ENCODE measurements around the gene FUT2.
A peak's percentile ranks its signal among the peaks of the same experiment; 100 is the strongest.

Gene FUT2

GRCh38 chr19:48745208-48745995 lies 49.6 kb downstream of the FUT2 start:
- Mint-ChIP-seq H3K9me3 (ENCODE audit: low read depth) (no peaks in the 10 kb centered on the region), H3K4me1 (ENCODE audit: low read depth) (peaks cover 15% of the 10 kb centered on the region), H3K27me3 (peaks cover 5% of the 10 kb centered on the region), H3K36me3 (no peaks in the 10 kb centered on the region), H3K27ac (no peak overlapping the region), H3K4me3 (no peak overlapping the region)

- H3K9me3 Mint-ChIP-seq (ENCODE audit: low read depth), result no peaks in the 10 kb centered on the region
- H3K27ac Mint-ChIP-seq, result no peak overlapping the region
- no peaks in the 10 kb centered on the region for H3K36me3 Mint-ChIP-seq
- H3K4me1 Mint-ChIP-seq (ENCODE audit: low read depth), result peaks cover 12% of the 10 kb centered on the region
- H3K27me3 Mint-ChIP-seq, result peaks cover 6% of the 10 kb centered on the region
- no peak overlapping the region for H3K4me3 Mint-ChIP-seq
Observed at GRCh38 chr19:48746110-48746509, 50.3 kb downstream of the FUT2 start.

GRCh38 chr19:48746738-48747575 lies 51.2 kb downstream of the FUT2 start, which contains the start of gene IZUMO1:
Gene IZUMO1 (minus strand): TSS chr19:48746909. CDS start chr19:48745859, 1,050 bp downstream.
- Mint-ChIP-seq H3K27me3 (peaks cover 8% of the 10 kb centered on the region), H3K36me3 (no peaks in the 10 kb centered on the region), H3K4me1 (ENCODE audit: low read depth) (peaks cover 8% of the 10 kb centered on the region), H3K4me3 (no peak within 1 kb of the TSS), H3K27ac (no peak within 1 kb of the TSS), H3K9me3 (ENCODE audit: low read depth) (no peaks in the 10 kb centered on the region)

- Mint-ChIP-seq H3K36me3 (no peaks in the 10 kb centered on the region), H3K9me3 (ENCODE audit: low read depth) (no peaks in the 10 kb centered on the region), H3K27ac (no peak overlapping the region), H3K4me1 (ENCODE audit: low read depth) (peaks cover 19% of the 10 kb centered on the region), H3K27me3 (peaks cover 16% of the 10 kb centered on the region), H3K4me3 (no peak overlapping the region)
Observed at GRCh38 chr19:48749571-48750198, 53.9 kb downstream of the FUT2 start.

- peaks cover 19% of the 10 kb centered on the region for H3K4me1 Mint-ChIP-seq (ENCODE audit: low read depth)
- H3K4me3 Mint-ChIP-seq, result no peak overlapping the region
- H3K9me3 Mint-ChIP-seq (ENCODE audit: low read depth), result no peaks in the 10 kb centered on the region
- H3K27me3 Mint-ChIP-seq, result peaks cover 16% of the 10 kb centered on the region
- H3K27ac Mint-ChIP-seq, result no peak overlapping the region
- H3K36me3 Mint-ChIP-seq, result no peaks in the 10 kb centered on the region
Observed at GRCh38 chr19:48750351-48750750, 54.6 kb downstream of the FUT2 start.

GRCh38 chr19:48750771-48751504 lies 55.2 kb downstream of the FUT2 start:
- Mint-ChIP-seq H3K27ac (no peak overlapping the region), H3K4me3 (peak overlapping the region; percentile 46), H3K4me1 (ENCODE audit: low read depth) (peaks cover 17% of the 10 kb centered on the region), H3K27me3 (peaks cover 14% of the 10 kb centered on the region), H3K9me3 (ENCODE audit: low read depth) (no peaks in the 10 kb centered on the region), H3K36me3 (no peaks in the 10 kb centered on the region)

GRCh38 chr19:48751845-48752495 lies 56.2 kb downstream of the FUT2 start:
- Mint-ChIP-seq H3K27ac (no peak overlapping the region), H3K27me3 (peaks cover 11% of the 10 kb centered on the region)

GRCh38 chr19:48752496-48753365 lies 57.0 kb downstream of the FUT2 start, which contains the start of gene FUT1:
Gene FUT1 (minus strand): TSS chr19:48752641. CDS start chr19:48751281, 1,360 bp downstream.
- no peaks in the 10 kb centered on the region for H3K36me3 Mint-ChIP-seq
- no peak within 1 kb of the TSS for H3K27ac Mint-ChIP-seq
- peak within 1 kb of the TSS; percentile 85 for H3K4me3 Mint-ChIP-seq

More at GRCh38 chr19:48751845-48752495, 56.2 kb downstream of the FUT2 start:
- Mint-ChIP-seq H3K36me3 (no peaks in the 10 kb centered on the region), H3K9me3 (ENCODE audit: low read depth) (no peaks in the 10 kb centered on the region), H3K4me3 (peak overlapping the region; percentile 85), H3K4me1 (ENCODE audit: low read depth) (peaks cover 14% of the 10 kb centered on the region)

GRCh38 chr19:48755084-48755641 lies 59.4 kb downstream of the FUT2 start, which contains the start of gene FGF21:
Gene FGF21 (plus strand): TSS chr19:48755524. CDS start chr19:48756237, 713 bp downstream.
- no peaks in the 10 kb centered on the region for H3K9me3 Mint-ChIP-seq (ENCODE audit: low read depth)

More at GRCh38 chr19:48752496-48753365, 57.0 kb downstream of the FUT2 start, which contains the start of gene FUT1:
- Mint-ChIP-seq H3K4me1 (ENCODE audit: low read depth) (peaks cover 14% of the 10 kb centered on the region), H3K27me3 (peaks cover 11% of the 10 kb centered on the region), H3K9me3 (ENCODE audit: low read depth) (no peaks in the 10 kb centered on the region)

More at GRCh38 chr19:48755084-48755641, 59.4 kb downstream of the FUT2 start, which contains the start of gene FGF21:
- Mint-ChIP-seq H3K36me3 (no peaks in the 10 kb centered on the region), H3K27me3 (peaks cover 11% of the 10 kb centered on the region), H3K4me3 (no peak within 1 kb of the TSS), H3K27ac (no peak within 1 kb of the TSS), H3K4me1 (ENCODE audit: low read depth) (peaks cover 14% of the 10 kb centered on the region)

All from activated naive CD8-positive, alpha-beta T cell (primary cell).